ENCODE measurements around the gene SPCS1.
"Not testable (repeated sequence)": the region's sequence is repeated elsewhere in the genome, so short reads cannot be mapped to it uniquely, and the experiment has no call there.

SPCS1 gene

GRCh38 chr3:52705688-52706686 is at the start of gene SPCS1, which contains the start of gene GLT8D1:
Gene SPCS1 (plus strand): TSS chr3:52706106. CDS start chr3:52706247, 141 bp downstream.
Gene GLT8D1 (minus strand): TSS chr3:52705791. CDS start chr3:52700460, 5,331 bp downstream.
- Histone ChIP-seq H3K4me3 (peak within 1 kb of the TSS; percentile 62 to 92 (median 71)), H3K27ac (peak within 1 kb of the TSS; percentile 58 to 97 (median 90))

GRCh38 chr3:52660046-52660445 is 45.9 kb upstream of the SPCS1 start:
- H3K27ac ChIP-seq = no peak overlapping the region
- no peak overlapping the region for H3K4me3 ChIP-seq

- Histone ChIP-seq H3K27ac (no peak overlapping the region), H3K4me3 (no peak overlapping the region)
Measured at GRCh38 chr3:52663098-52663497, 42.8 kb upstream of the SPCS1 start.

GRCh38 chr3:52670621-52671521 is 35.0 kb upstream of the SPCS1 start:
- Histone ChIP-seq H3K4me3 (no peak overlapping the region), H3K27ac (peak overlapping the region in 16 of 21 experiments; percentile 21 to 87 (median 45))

GRCh38 chr3:52671676-52672075 is 34.2 kb upstream of the SPCS1 start:
- H3K4me3 ChIP-seq = no peak overlapping the region
- H3K27ac ChIP-seq = peak overlapping the region in 11 of 21 experiments; percentile 13 to 87 (median 47)

- not testable (repeated sequence) for H3K27ac ChIP-seq, H3K4me3 ChIP-seq
Measured at GRCh38 chr3:52676201-52676600, 29.7 kb upstream of the SPCS1 start.

GRCh38 chr3:52678265-52679198 is 27.4 kb upstream of the SPCS1 start:
- Histone ChIP-seq H3K27ac (peak overlapping the region in 4 of 21 experiments; percentile 18 to 76 (median 34)), H3K4me3 (no peak overlapping the region)

GRCh38 chr3:52679199-52679538 is 26.7 kb upstream of the SPCS1 start:
- no peak overlapping the region for H3K4me3 ChIP-seq
- peak overlapping the region in 6 of 21 experiments; percentile 13 to 76 (median 41) for H3K27ac ChIP-seq

GRCh38 chr3:52679811-52680210 is 26.1 kb upstream of the SPCS1 start:
- Histone ChIP-seq H3K27ac (peak overlapping the region in 9 of 21 experiments; percentile 13 to 76 (median 48)), H3K4me3 (no peak overlapping the region)

- Histone ChIP-seq H3K27ac (peak overlapping the region in 18 of 21 experiments; percentile 12 to 76 (median 58)), H3K4me3 (no peak overlapping the region)
Measured at GRCh38 chr3:52681596-52681995, 24.3 kb upstream of the SPCS1 start.

GRCh38 chr3:52682016-52682415 is 23.9 kb upstream of the SPCS1 start:
- Histone ChIP-seq H3K27ac (peak overlapping the region in 16 of 21 experiments; percentile 29 to 76 (median 62)), H3K4me3 (no peak overlapping the region)

GRCh38 chr3:52683611-52684010 is 22.3 kb upstream of the SPCS1 start:
- peak overlapping the region in 2 of 21 experiments; percentile 14 to 21 for H3K27ac ChIP-seq
- H3K4me3 ChIP-seq = no peak overlapping the region

GRCh38 chr3:52684184-52684583 is 21.7 kb upstream of the SPCS1 start:
- peak overlapping the region in 3 of 21 experiments; percentile 98 to 99 (median 98) for H3K27ac ChIP-seq
- H3K4me3 ChIP-seq = peak overlapping the region in 1 of 7 experiments; percentile 75

- Histone ChIP-seq H3K4me3 (peak overlapping the region; percentile 54 to 95 (median 66)), H3K27ac (peak overlapping the region; percentile 87 to 100 (median 97))
Measured at GRCh38 chr3:52685285-52685708, 20.6 kb upstream of the SPCS1 start.

GRCh38 chr3:52685709-52686691 is 19.9 kb upstream of the SPCS1 start, which contains the start of the genes GNL3 and PBRM1:
Gene GNL3 (plus strand): TSS chr3:52686032. CDS start chr3:52686093, 61 bp downstream.
Gene PBRM1 (minus strand): TSS chr3:52685913.
- Histone ChIP-seq H3K27ac (peak within 1 kb of the TSS; percentile 87 to 100 (median 97)), H3K4me3 (peak within 1 kb of the TSS; percentile 54 to 95 (median 66))

- H3K27ac ChIP-seq = peak overlapping the region in 3 of 21 experiments; percentile 13 to 44 (median 33)
- H3K4me3 ChIP-seq = no peak overlapping the region
Measured at GRCh38 chr3:52688266-52688665, 17.6 kb upstream of the SPCS1 start.

- Histone ChIP-seq H3K27ac (peak overlapping the region in 2 of 21 experiments; percentile 13 to 23), H3K4me3 (no peak overlapping the region)
Measured at GRCh38 chr3:52689151-52689550, 16.8 kb upstream of the SPCS1 start.

All from skin epidermis (tissue), 12 donors.